WTC11 (cell line): ENCODE results near the gene PNCK. TPM values are rescaled to one million over a fixed set of nuclear protein-coding genes. Genes with fewer than 3 reads are reported as not detected.

Source experiments
- ATAC-seq: fragments of 200-7000 bp; cut with Tn5 transposase; 2 replicates; pipeline ENCODE4 v1.10.0; 2021; ENCODE audit warnings: mild to moderate bottlenecking, moderate library complexity
- CTCF ChIA-PET: fragments of 300-600 bp; sonication (Branson Sonifier 250); formaldehyde crosslinking; loops from one replicate; lab custom pipeline; 2021; ENCODE audit warnings: antibody characterized with exemption; lab: Charles Lee
- POLR2A ChIA-PET: fragments of 350-600 bp; sonication (Branson Sonifier 250); formaldehyde crosslinking; loops from one replicate; lab custom pipeline; 2021; ENCODE audit warnings: antibody characterized with exemption; lab: Charles Lee
- DNase-seq: peaks from one replicate; pipeline ENCODE4 v3.0.0; 2021; ENCODE audit warnings: low spot score
- H3K27ac Mint-ChIP-seq: 2 replicates; pipeline ENCODE4 v1.8.0; 2021; ENCODE audit warnings: mixed read lengths
- H3K27me3 Mint-ChIP-seq: 2 replicates; pipeline ENCODE4 v1.8.0; 2021; ENCODE audit warnings: low read depth, mild to moderate bottlenecking, moderate library complexity, mixed read lengths
- H3K36me3 Mint-ChIP-seq: 2 replicates; pipeline ENCODE4 v1.8.0; 2021; ENCODE audit warnings: mixed read lengths
- H3K4me1 Mint-ChIP-seq: 2 replicates; pipeline ENCODE4 v1.8.0; 2022; ENCODE audit warnings: mixed read lengths
- H3K4me3 Mint-ChIP-seq: 2 replicates; pipeline ENCODE4 v1.8.0; 2021; ENCODE audit warnings: mild to moderate bottlenecking, moderate library complexity, mixed read lengths
- H3K9me3 Mint-ChIP-seq: 2 replicates; pipeline ENCODE4 v1.8.0; 2021; ENCODE audit warnings: mixed read lengths
- CREM ChIP-seq: sonication (generic); formaldehyde crosslinking; IDR thresholded peaks from 2 replicates; pipeline ENCODE4 v1.8.1; 2022; ENCODE audit warnings: mild to moderate bottlenecking, missing genetic modification reagents, moderate library complexity
- ERG ChIP-seq: fragments of 250-450 bp; sonication (Bioruptor Pico); IDR thresholded peaks from 2 replicates; pipeline ENCODE4 v1.8.0; 2021; ENCODE audit warnings: mild to moderate bottlenecking
- FOXK1 ChIP-seq: sonication (generic); formaldehyde crosslinking; IDR thresholded peaks from 2 replicates; pipeline ENCODE4 v1.8.0; 2022; ENCODE audit warnings: mild to moderate bottlenecking, moderate library complexity, missing genetic modification reagents
- GABPB1 ChIP-seq: sonication (generic); formaldehyde crosslinking; IDR thresholded peaks from 2 replicates; pipeline ENCODE4 v1.8.1; 2023; ENCODE audit warnings: mild to moderate bottlenecking, missing genetic modification reagents
- HMGXB4 ChIP-seq: sonication (generic); formaldehyde crosslinking; IDR thresholded peaks from 2 replicates; pipeline ENCODE4 v1.8.1; 2023; ENCODE audit warnings: mild to moderate bottlenecking, moderate library complexity, missing genetic modification reagents
- IRF2 ChIP-seq: sonication (generic); formaldehyde crosslinking; IDR thresholded peaks from 2 replicates; pipeline ENCODE4 v1.8.0; 2022; ENCODE audit warnings: low read depth, missing genetic modification reagents, borderline replicate concordance
- NR2C2 ChIP-seq: sonication (generic); formaldehyde crosslinking; IDR thresholded peaks from 2 replicates; pipeline ENCODE4 v1.8.0; 2022; ENCODE audit warnings: mild to moderate bottlenecking, missing genetic modification reagents
- SMAD3 ChIP-seq: sonication (generic); formaldehyde crosslinking; IDR thresholded peaks from 2 replicates; pipeline ENCODE4 v1.8.0; 2022; ENCODE audit warnings: missing genetic modification reagents, mild to moderate bottlenecking, borderline replicate concordance
- TEAD4 ChIP-seq: sonication (generic); formaldehyde crosslinking; IDR thresholded peaks from 2 replicates; pipeline ENCODE4 v1.8.0; 2022; ENCODE audit warnings: mild to moderate bottlenecking, missing genetic modification reagents
- ZBTB21 ChIP-seq: sonication (generic); formaldehyde crosslinking; IDR thresholded peaks from 2 replicates; pipeline ENCODE4 v1.8.1; 2023; ENCODE audit warnings: mild to moderate bottlenecking, missing genetic modification reagents, borderline replicate concordance
- ZNF281 ChIP-seq: sonication (generic); formaldehyde crosslinking; IDR thresholded peaks from 2 replicates; pipeline ENCODE4 v1.8.0; 2023; ENCODE audit warnings: mild to moderate bottlenecking, missing genetic modification reagents
- ZNF317 ChIP-seq: sonication (generic); formaldehyde crosslinking; IDR thresholded peaks from 2 replicates; pipeline ENCODE4 v1.8.1; 2023; ENCODE audit warnings: low read depth, mild to moderate bottlenecking, moderate library complexity, missing genetic modification reagents, borderline replicate concordance
- ZNF423 ChIP-seq: fragments of 250-450 bp; sonication (Bioruptor Pico); IDR thresholded peaks from 2 replicates; pipeline ENCODE4 v2.1.2; 2022; ENCODE audit warnings: mild to moderate bottlenecking, moderate library complexity
- total RNA-seq: library from RNA; stranded (reverse); gene quantifications from 3 replicates; pipeline ENCODE4 v1.2.3, GENCODE V29; 2021
- TF ChIP-seq, protein P1 (sequence below): sonication (generic); formaldehyde crosslinking; IDR thresholded peaks from 2 replicates; pipeline ENCODE4 v1.8.1; 2023; ENCODE audit warnings: mild to moderate bottlenecking, missing genetic modification reagents
- TF ChIP-seq, protein P2 (sequence below): sonication (generic); formaldehyde crosslinking; IDR thresholded peaks from 2 replicates; pipeline ENCODE4 v1.8.1; 2022; ENCODE audit warnings: low read depth, mild to moderate bottlenecking, moderate library complexity, missing genetic modification reagents, borderline replicate concordance
- TF ChIP-seq, protein P3 (sequence below): fragments of 250-450 bp; sonication (Bioruptor Pico); IDR thresholded peaks from 2 replicates; pipeline ENCODE4 v1.9.0; 2021; ENCODE audit warnings: mild to moderate bottlenecking
- TF ChIP-seq, protein P4 (sequence below): sonication (generic); formaldehyde crosslinking; IDR thresholded peaks from 2 replicates; pipeline ENCODE4 v1.8.0; 2022; ENCODE audit warnings: mild to moderate bottlenecking, missing genetic modification reagents
- TF ChIP-seq, protein P5 (sequence below): sonication (generic); formaldehyde crosslinking; IDR thresholded peaks from 2 replicates; pipeline ENCODE4 v1.8.1; 2022; ENCODE audit warnings: mild to moderate bottlenecking, moderate library complexity, missing genetic modification reagents

PNCK gene
- total RNA-seq, 1 experiment from 2014 or later = 8.6 TPM

DNA sequence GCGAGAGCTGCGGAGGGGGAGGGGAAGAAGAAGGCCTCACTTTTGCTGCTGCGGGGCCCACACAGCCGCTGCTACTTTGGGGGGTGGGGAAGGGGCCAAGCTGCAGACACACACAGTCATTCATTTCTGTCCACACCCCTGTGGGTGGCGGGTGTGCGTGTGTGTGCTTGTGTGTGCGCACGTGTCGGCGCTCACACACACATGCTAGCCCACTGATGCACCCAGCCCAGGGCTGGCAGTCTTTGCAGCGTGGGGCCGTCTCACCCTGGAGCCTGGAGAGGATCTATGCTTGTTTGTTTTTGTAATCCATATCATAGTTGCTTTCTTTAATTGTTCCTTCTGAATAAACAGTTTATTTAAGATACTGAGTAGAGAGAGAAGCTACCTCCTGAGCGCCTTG lies 22.7 kb downstream of the PNCK start:
- H3K27me3 Mint-ChIP-seq = peaks cover 34% of the 10 kb centered on the region
- no peaks in the 10 kb centered on the region for H3K4me1 Mint-ChIP-seq
- TF ChIP-seq, protein P1, sequence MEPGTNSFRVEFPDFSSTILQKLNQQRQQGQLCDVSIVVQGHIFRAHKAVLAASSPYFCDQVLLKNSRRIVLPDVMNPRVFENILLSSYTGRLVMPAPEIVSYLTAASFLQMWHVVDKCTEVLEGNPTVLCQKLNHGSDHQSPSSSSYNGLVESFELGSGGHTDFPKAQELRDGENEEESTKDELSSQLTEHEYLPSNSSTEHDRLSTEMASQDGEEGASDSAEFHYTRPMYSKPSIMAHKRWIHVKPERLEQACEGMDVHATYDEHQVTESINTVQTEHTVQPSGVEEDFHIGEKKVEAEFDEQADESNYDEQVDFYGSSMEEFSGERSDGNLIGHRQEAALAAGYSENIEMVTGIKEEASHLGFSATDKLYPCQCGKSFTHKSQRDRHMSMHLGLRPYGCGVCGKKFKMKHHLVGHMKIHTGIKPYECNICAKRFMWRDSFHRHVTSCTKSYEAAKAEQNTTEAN (CRISPR knock-in tag) = no peak
- POLR2A ChIA-PET = no interaction called here
- DNase-seq (no peak), ATAC-seq (no peak)
- CTCF ChIA-PET = interaction anchor here (2.4 to 10.6 kb wide), 3 partner anchors 11 to 73 kb away, joined by 10 to 153 read pairs (median 13); no protein-coding TSS in a partner anchor
- H3K9me3 Mint-ChIP-seq = no peaks in the 10 kb centered on the region; the same call in 1 of the 2 replicates
- H3K36me3 Mint-ChIP-seq = no peaks in the 10 kb centered on the region
- H3K27ac Mint-ChIP-seq = no peak overlapping the region
- H3K4me3 Mint-ChIP-seq = no peak overlapping the region

GRCh38 chrX:153649915-153650782 lies 23.5 kb downstream of the PNCK start:
- no peak overlapping the region for H3K27ac Mint-ChIP-seq
- peaks cover 42% of the 10 kb centered on the region for H3K27me3 Mint-ChIP-seq
- ChIA-PET POLR2A (no interaction called here), CTCF (interaction anchor here (0.6 to 10.6 kb wide), 17 partner anchors 9 to 111 kb away, joined by 3 to 153 read pairs (median 6); no protein-coding TSS in a partner anchor)
- ATAC-seq (no peak), DNase-seq (no peak)
- no peaks in the 10 kb centered on the region for H3K36me3 Mint-ChIP-seq
- H3K4me1 Mint-ChIP-seq = no peaks in the 10 kb centered on the region
- H3K9me3 Mint-ChIP-seq = no peaks in the 10 kb centered on the region; the same call in 1 of the 2 replicates
- no peak overlapping the region for H3K4me3 Mint-ChIP-seq
- no peak for TF ChIP-seq ZNF423
- no peak for TF ChIP-seq ZBTB21 (CRISPR knock-in tag)
- TF ChIP-seq ZNF317 (CRISPR knock-in tag) = no peak
- TF ChIP-seq, protein P2, sequence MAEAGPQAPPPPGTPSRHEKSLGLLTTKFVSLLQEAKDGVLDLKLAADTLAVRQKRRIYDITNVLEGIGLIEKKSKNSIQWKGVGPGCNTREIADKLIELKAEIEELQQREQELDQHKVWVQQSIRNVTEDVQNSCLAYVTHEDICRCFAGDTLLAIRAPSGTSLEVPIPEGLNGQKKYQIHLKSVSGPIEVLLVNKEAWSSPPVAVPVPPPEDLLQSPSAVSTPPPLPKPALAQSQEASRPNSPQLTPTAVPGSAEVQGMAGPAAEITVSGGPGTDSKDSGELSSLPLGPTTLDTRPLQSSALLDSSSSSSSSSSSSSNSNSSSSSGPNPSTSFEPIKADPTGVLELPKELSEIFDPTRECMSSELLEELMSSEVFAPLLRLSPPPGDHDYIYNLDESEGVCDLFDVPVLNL = no peak
- no peak for TF ChIP-seq GABPB1 (CRISPR knock-in tag)
- no peak for TF ChIP-seq NR2C2 (CRISPR knock-in tag)
- TF ChIP-seq, protein P3, sequence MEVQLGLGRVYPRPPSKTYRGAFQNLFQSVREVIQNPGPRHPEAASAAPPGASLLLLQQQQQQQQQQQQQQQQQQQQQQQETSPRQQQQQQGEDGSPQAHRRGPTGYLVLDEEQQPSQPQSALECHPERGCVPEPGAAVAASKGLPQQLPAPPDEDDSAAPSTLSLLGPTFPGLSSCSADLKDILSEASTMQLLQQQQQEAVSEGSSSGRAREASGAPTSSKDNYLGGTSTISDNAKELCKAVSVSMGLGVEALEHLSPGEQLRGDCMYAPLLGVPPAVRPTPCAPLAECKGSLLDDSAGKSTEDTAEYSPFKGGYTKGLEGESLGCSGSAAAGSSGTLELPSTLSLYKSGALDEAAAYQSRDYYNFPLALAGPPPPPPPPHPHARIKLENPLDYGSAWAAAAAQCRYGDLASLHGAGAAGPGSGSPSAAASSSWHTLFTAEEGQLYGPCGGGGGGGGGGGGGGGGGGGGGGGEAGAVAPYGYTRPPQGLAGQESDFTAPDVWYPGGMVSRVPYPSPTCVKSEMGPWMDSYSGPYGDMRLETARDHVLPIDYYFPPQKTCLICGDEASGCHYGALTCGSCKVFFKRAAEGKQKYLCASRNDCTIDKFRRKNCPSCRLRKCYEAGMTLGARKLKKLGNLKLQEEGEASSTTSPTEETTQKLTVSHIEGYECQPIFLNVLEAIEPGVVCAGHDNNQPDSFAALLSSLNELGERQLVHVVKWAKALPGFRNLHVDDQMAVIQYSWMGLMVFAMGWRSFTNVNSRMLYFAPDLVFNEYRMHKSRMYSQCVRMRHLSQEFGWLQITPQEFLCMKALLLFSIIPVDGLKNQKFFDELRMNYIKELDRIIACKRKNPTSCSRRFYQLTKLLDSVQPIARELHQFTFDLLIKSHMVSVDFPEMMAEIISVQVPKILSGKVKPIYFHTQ (CRISPR knock-in tag) = no peak
- TF ChIP-seq FOXK1 (CRISPR knock-in tag) = no peak
- TF ChIP-seq, protein P4, sequence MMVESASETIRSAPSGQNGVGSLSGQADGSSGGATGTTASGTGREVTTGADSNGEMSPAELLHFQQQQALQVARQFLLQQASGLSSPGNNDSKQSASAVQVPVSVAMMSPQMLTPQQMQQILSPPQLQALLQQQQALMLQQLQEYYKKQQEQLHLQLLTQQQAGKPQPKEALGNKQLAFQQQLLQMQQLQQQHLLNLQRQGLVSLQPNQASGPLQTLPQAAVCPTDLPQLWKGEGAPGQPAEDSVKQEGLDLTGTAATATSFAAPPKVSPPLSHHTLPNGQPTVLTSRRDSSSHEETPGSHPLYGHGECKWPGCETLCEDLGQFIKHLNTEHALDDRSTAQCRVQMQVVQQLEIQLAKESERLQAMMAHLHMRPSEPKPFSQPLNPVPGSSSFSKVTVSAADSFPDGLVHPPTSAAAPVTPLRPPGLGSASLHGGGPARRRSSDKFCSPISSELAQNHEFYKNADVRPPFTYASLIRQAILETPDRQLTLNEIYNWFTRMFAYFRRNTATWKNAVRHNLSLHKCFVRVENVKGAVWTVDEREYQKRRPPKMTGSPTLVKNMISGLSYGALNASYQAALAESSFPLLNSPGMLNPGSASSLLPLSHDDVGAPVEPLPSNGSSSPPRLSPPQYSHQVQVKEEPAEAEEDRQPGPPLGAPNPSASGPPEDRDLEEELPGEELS = no peak
- TF ChIP-seq SMAD3 (CRISPR knock-in tag) = no peak
- TF ChIP-seq ERG (CRISPR knock-in tag) = no peak
- TF ChIP-seq TEAD4 (CRISPR knock-in tag) = no peak
- TF ChIP-seq CREM = no peak
- no peak for TF ChIP-seq HMGXB4 (CRISPR knock-in tag)
- TF ChIP-seq, protein P5, sequence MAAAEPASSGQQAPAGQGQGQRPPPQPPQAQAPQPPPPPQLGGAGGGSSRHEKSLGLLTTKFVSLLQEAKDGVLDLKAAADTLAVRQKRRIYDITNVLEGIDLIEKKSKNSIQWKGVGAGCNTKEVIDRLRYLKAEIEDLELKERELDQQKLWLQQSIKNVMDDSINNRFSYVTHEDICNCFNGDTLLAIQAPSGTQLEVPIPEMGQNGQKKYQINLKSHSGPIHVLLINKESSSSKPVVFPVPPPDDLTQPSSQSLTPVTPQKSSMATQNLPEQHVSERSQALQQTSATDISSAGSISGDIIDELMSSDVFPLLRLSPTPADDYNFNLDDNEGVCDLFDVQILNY (CRISPR knock-in tag) = no peak
- TF ChIP-seq IRF2 (CRISPR knock-in tag) = no peak
- TF ChIP-seq ZNF281 = no peak
